Tibial nerve (tissue), 4 donors: ENCODE measurements around the gene CCR5AS.
"Not testable (repeated sequence)": the region's sequence is repeated elsewhere in the genome, so short reads cannot be mapped to it uniquely, and the experiment has no call there.

ENCODE experiments used
- DNase-seq, 2 donors: peaks; one replicate each; pipeline ENCODE4 v3.0.0-alpha.2; 2019; ENCODE audit warnings: low spot score in 2 of 2
- H3K27ac ChIP-seq, 4 donors: fragments of 200-600 bp; sonication (generic) in 3 of 4; one replicate each; pipeline ENCODE4 v1.5.1; 2017 to 2019; ENCODE audit warnings: mild to moderate bottlenecking in 1 of 4
- H3K27me3 ChIP-seq, 2 donors: fragments of 200-600 bp; sonication (generic) in 1 of 2; one replicate each; pipeline versions ENCODE4 v1.5.1 to v1.6.0; 2017 to 2019
- H3K36me3 ChIP-seq, 3 donors: fragments of 200-600 bp; sonication (generic); one replicate each; pipeline ENCODE4 v1.5.1; 2018 to 2019
- H3K4me1 ChIP-seq, 4 donors: fragments of 200-600 bp; sonication (generic) in 3 of 4; one replicate each; pipeline ENCODE4 v1.5.1; 2017 to 2019
- H3K4me3 ChIP-seq, 4 donors: fragments of 200-600 bp; sonication (generic) in 3 of 4; one replicate each; pipeline ENCODE4 v1.5.1; 2017 to 2019; ENCODE audit warnings: mild to moderate bottlenecking in 1 of 4, moderate library complexity in 1 of 4
- H3K9me3 ChIP-seq, 4 donors: fragments of 200-600 bp; sonication (generic) in 3 of 4; one replicate each; pipeline ENCODE4 v1.5.1; 2017 to 2019
- CTCF ChIP-seq, 5 experiments: fragments of 200-600 bp in 3 of 5; fragments of 450-650 bp in 2 of 5; sonication (generic) in 3 of 5; IDR thresholded peaks; one replicate each; pipeline ENCODE4 v1.5.1; 2016 to 2019; ENCODE audit warnings: antibody characterized with exemption in 5 of 5, mild to moderate bottlenecking in 3 of 5, moderate library complexity in 2 of 5
- EP300 ChIP-seq, 2 donors: sonication (generic); formaldehyde crosslinking; IDR thresholded peaks; one replicate each; pipeline ENCODE4 v1.6.1; 2017; ENCODE audit warnings: antibody characterized with exemption in 2 of 2, mild to moderate bottlenecking in 1 of 2
- POLR2A ChIP-seq, 2 donors: fragments of 450-650 bp; IDR thresholded peaks; one replicate each; pipeline ENCODE4 v1.6.1; 2017; ENCODE audit warnings: antibody characterized with exemption in 2 of 2, mild to moderate bottlenecking in 2 of 2, moderate library complexity in 2 of 2
- WGBS, 2 donors: methylation state at CpG; one replicate each; pipeline ENCODE4 v1.1.5; 2018; 5-methylcytosine and 5-hydroxymethylcytosine counted together

CCR5AS gene

GRCh38 chr3:46337911-46338310, 69.0 kb downstream of the CCR5AS start:
- DNase-seq, result no peak
- Histone ChIP-seq H3K4me1 (no peaks in the 10 kb centered on the region), H3K27ac (no peak overlapping the region), H3K9me3 (peaks cover 0 to 16% (median 0%) of the 10 kb centered on the region in 4 donors), H3K36me3 (no peaks in the 10 kb centered on the region), H3K4me3 (no peak overlapping the region), H3K27me3 (no peaks in the 10 kb centered on the region)
- TF ChIP-seq POLR2A (IDR thresholded peaks at IDR 0.05), result no peak
- no peak for TF ChIP-seq CTCF (IDR thresholded peaks at IDR 0.05)
- TF ChIP-seq EP300 (IDR thresholded peaks at IDR 0.05), result no peak

- H3K36me3 ChIP-seq, result no peaks in the 10 kb centered on the region
- no peaks in the 10 kb centered on the region for H3K4me1 ChIP-seq
- H3K27me3 ChIP-seq, result no peaks in the 10 kb centered on the region
- WGBS, 2 donors, result 76 to 77% methylated on average over 3 of the region's 3 CpGs
- TF ChIP-seq CTCF (IDR thresholded peaks at IDR 0.05) (no peak), EP300 (IDR thresholded peaks at IDR 0.05) (no peak), POLR2A (IDR thresholded peaks at IDR 0.05) (no peak)
- H3K4me3 ChIP-seq, result no peak overlapping the region
- DNase-seq, result no peak
- no peak overlapping the region for H3K27ac ChIP-seq
- peaks cover 0 to 16% (median 0%) of the 10 kb centered on the region in 4 donors for H3K9me3 ChIP-seq
Observed at GRCh38 chr3:46335541-46335940, 71.3 kb downstream of the CCR5AS start.

GRCh38 chr3:46334741-46335478, 72.0 kb downstream of the CCR5AS start:
- no peaks in the 10 kb centered on the region for H3K4me1 ChIP-seq
- TF ChIP-seq EP300 (IDR thresholded peaks at IDR 0.05) (no peak), POLR2A (IDR thresholded peaks at IDR 0.05) (no peak), CTCF (IDR thresholded peaks at IDR 0.05) (no peak)
- H3K9me3 ChIP-seq, result peaks cover 0 to 15% (median 0%) of the 10 kb centered on the region in 4 donors
- no peaks in the 10 kb centered on the region for H3K27me3 ChIP-seq
- no peak overlapping the region for H3K27ac ChIP-seq
- no peak for DNase-seq
- H3K4me3 ChIP-seq, result no peak overlapping the region
- WGBS, 2 donors, result 51 to 62% methylated on average over 4 of the region's 4 CpGs
- H3K36me3 ChIP-seq, result no peaks in the 10 kb centered on the region

- DNase-seq, H3K36me3 ChIP-seq, H3K27ac ChIP-seq, H3K9me3 ChIP-seq, H3K27me3 ChIP-seq, H3K4me3 ChIP-seq, H3K4me1 ChIP-seq: not testable (repeated sequence)
- 81 to 91% methylated on average over 3 of the region's 3 CpGs for WGBS, 2 donors
Observed at GRCh38 chr3:46330676-46331075, 76.2 kb downstream of the CCR5AS start.

GRCh38 chr3:46325645-46326300, 81.1 kb downstream of the CCR5AS start:
- Histone ChIP-seq H3K4me3 (no peak overlapping the region), H3K27me3 (no peaks in the 10 kb centered on the region), H3K27ac (no peak overlapping the region), H3K36me3 (no peaks in the 10 kb centered on the region), H3K9me3 (peaks cover 0 to 9% (median 0%) of the 10 kb centered on the region in 4 donors), H3K4me1 (no peaks in the 10 kb centered on the region)
- 72 to 92% methylated on average over 1 of the region's 1 CpG for WGBS, 2 donors
- no peak for TF ChIP-seq EP300 (IDR thresholded peaks at IDR 0.05)
- TF ChIP-seq CTCF (IDR thresholded peaks at IDR 0.05), result no peak
- no peak for TF ChIP-seq POLR2A (IDR thresholded peaks at IDR 0.05)
- no peak for DNase-seq
